Epithelial cell of esophagus (primary cell): ENCODE results near the gene TENM3.

Experiments
- DNase-seq: peaks from one replicate; pipeline ENCODE4 v3.0.0; 2010; ENCODE audit warnings: low read depth
- H3K4me3 ChIP-seq: 2 replicates; pipeline ENCODE4 v1.5.1; 2011; ENCODE audit warnings: mild to moderate bottlenecking, low read length, control low read depth
- TF ChIP-seq, protein P1 (sequence below): IDR thresholded peaks from 2 replicates; pipeline ENCODE4 v1.5.1; 2011; ENCODE audit warnings: low read depth, mild to moderate bottlenecking, low read length, control low read depth, inconsistent platforms; ENCODE audit not compliant: insufficient read depth; ENCODE audit errors: missing control alignments

Gene TENM3

DNA sequence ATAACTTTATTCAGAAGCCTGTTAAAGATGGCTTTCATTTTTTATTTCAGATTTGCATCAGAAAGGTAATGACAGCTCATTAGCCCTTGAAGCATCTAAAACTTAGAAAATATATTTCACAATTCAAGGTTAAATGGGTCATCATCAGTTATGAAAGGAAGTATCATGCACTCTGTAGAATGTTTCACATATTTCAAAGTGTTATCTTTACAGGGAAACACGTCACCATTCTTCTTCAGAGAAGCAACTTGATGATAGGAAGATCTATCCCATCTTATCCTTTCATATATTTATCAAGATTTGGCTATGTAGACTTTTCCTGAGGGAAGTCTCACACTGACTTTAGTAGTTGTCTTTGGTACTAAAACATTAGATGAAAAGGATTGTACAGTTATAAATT is 277.8 kb downstream of the TENM3 start:
- H3K4me3 ChIP-seq, result no peak overlapping the region
- TF ChIP-seq, protein P1, sequence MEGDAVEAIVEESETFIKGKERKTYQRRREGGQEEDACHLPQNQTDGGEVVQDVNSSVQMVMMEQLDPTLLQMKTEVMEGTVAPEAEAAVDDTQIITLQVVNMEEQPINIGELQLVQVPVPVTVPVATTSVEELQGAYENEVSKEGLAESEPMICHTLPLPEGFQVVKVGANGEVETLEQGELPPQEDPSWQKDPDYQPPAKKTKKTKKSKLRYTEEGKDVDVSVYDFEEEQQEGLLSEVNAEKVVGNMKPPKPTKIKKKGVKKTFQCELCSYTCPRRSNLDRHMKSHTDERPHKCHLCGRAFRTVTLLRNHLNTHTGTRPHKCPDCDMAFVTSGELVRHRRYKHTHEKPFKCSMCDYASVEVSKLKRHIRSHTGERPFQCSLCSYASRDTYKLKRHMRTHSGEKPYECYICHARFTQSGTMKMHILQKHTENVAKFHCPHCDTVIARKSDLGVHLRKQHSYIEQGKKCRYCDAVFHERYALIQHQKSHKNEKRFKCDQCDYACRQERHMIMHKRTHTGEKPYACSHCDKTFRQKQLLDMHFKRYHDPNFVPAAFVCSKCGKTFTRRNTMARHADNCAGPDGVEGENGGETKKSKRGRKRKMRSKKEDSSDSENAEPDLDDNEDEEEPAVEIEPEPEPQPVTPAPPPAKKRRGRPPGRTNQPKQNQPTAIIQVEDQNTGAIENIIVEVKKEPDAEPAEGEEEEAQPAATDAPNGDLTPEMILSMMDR, result no peak
- no peak for DNase-seq

DNA sequence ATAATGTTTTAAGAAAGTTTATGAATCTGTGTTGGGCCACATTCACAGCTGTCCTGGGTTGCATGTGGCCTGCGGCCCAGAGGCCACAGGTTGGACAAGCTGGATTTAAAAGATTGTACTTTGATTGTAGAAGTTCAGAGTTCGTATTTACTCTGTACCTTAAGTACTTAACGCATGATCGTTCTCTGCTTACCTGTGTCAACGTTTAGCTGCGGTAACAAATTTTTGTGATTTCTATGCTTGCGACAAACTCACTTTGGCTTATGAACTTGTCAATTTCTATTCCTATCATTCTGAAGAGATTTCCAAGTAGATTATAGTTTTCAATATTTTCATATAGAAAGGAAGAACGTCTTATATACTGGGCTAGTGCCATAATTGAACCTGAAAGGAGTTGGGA is 285.6 kb downstream of the TENM3 start:
- no peak overlapping the region for H3K4me3 ChIP-seq
- DNase-seq, result no peak
- TF ChIP-seq, protein P1, result no peak

DNA sequence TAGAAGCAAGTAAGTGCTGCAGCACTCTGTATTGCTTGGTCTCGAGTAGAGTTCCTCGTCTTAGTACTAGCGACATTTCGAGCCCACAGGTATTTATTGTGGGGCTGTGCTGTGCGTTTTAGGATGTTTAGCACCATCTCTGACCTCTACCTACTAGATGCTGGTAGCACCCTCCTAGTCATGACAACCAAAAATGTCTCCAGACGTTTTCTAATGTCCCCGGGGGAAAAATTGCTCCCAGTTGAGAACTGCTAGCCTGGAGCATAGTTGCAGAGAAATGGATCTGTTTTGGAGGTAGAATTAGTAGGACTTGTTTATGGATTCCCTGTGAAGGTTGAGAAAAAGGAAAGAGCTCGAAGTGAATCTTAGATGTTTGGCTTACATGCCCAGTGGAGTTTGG is 287.2 kb downstream of the TENM3 start:
- no peak for DNase-seq
- TF ChIP-seq, protein P1, result no peak
- no peak overlapping the region for H3K4me3 ChIP-seq

DNA sequence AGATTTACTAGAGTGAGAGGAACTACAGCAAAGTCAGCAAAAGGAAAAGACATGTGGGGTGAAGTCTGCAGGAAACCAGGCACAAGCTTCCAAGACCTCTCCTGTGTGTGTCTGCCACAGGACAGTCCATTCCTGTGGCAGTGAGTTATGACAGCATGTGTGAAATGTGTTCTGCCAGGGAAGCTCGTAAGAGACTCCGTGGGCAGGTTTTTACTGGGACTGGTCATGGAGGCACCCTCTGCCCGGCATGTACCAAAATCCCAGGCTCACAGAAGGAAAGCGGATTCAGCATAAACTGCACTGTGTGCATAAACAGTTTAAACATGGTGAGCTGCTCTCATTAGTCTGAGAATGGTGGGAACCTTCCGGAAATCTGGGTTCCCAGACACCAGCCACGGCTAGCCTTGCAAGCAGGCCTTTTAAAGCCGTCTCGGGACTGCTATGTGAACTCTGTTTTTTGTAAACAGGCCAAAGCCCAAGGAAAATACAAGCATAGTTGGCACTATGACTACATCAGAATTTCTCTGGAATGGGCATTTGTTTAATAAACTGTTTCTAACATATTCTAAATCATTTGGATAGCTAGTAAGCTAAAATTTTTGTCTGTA is 288.5 kb downstream of the TENM3 start:
- TF ChIP-seq, protein P1, result no peak
- H3K4me3 ChIP-seq, result no peak overlapping the region
- no peak for DNase-seq

DNA sequence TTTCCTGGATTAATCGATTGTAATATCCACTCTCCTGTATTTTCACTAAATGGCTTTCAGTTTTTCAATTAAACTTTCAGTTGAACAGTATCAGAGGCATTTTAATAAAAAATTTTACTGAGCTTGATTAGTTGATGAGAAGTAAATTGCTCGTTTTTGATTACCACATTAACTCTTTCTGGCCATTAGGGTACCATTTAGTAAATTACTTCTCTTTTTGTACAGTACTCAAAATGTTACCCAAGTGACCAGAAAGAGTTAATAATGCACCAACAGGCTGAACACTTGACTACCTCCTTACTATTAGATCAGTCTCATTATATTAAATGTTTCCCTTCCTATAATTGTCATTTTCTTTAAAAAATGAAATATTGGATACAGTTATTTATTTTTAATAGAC is 289.2 kb downstream of the TENM3 start:
- DNase-seq, result no peak
- TF ChIP-seq, protein P1, result no peak
- H3K4me3 ChIP-seq, result no peak overlapping the region

DNA sequence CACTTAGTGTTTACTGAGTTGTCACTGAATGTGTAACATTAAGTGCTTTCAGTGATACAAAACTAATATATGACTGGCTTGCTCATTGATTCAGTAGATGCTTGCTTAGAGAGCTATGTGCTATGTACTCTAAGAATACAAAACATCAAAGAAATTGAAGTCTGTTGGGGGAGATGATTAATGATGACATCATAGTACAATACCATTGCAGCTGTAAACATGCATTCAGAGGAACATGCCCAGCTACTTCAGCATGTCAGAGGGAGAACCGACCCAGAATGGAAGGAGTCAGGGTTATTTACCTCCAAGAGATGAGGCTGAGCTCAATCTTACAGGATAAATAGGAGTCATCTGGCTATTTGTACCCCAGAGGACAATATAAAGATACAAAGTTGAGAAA is 290.8 kb downstream of the TENM3 start:
- peak; percentile 88 for DNase-seq
- TF ChIP-seq, protein P1, result no peak

DNA sequence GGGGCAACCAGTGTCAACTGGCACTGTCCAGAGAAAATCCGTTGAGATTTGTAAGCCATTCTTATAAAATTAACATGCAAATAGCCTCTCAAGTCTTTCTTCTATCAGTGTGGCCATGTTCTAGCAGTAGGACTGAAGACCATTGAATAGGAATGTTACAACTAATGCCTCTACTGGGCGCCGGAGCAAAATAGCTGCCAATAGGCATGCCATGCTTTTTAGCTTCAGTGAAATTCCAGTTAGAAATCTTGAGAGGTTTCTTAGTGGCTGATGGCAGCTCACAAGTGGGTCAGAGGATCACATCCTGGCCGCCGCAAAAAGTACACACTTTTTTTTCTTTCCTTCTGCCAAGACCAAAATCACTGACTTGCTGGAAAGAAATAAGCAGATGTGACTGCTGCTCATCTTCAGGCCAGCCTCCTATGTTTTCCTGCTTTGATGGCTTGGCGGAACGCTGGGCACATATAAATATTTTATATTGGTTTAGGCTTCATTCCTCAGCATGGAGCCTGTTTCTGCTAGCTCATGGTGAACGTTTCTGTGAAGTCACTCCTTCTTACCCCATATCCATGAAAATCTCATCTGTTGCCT is 293.1 kb downstream of the TENM3 start:
- TF ChIP-seq, protein P1, result no peak
- no peak for DNase-seq
- no peak overlapping the region for H3K4me3 ChIP-seq

More for the DNA sequence above, 290.8 kb downstream of the TENM3 start:
- no peak overlapping the region for H3K4me3 ChIP-seq
